Forelimb muscle (tissue), 1 donor: ENCODE measurements around the gene ACTN4. TPM values are rescaled to one million over a fixed set of nuclear protein-coding genes. Genes with fewer than 3 reads are reported as not detected.
"Not testable (repeated sequence)": the region's sequence is repeated elsewhere in the genome, so short reads cannot be mapped to it uniquely, and the experiment has no call there.

ENCODE experiments used
- DNase-seq: peaks from one replicate; pipeline ENCODE4 v3.0.0-alpha.2; 2013; ENCODE audit warnings: low read depth
- polyA plus RNA-seq: library from polyadenylated mRNA; unstranded; fragments of 120-200 nt; gene quantifications from one replicate; pipeline ENCODE4 v1.2.1, GENCODE V29; 2013; ENCODE audit not compliant: insufficient read length

The ACTN4 gene
- polyA plus RNA-seq, 1 donor = 177 TPM

DNA sequence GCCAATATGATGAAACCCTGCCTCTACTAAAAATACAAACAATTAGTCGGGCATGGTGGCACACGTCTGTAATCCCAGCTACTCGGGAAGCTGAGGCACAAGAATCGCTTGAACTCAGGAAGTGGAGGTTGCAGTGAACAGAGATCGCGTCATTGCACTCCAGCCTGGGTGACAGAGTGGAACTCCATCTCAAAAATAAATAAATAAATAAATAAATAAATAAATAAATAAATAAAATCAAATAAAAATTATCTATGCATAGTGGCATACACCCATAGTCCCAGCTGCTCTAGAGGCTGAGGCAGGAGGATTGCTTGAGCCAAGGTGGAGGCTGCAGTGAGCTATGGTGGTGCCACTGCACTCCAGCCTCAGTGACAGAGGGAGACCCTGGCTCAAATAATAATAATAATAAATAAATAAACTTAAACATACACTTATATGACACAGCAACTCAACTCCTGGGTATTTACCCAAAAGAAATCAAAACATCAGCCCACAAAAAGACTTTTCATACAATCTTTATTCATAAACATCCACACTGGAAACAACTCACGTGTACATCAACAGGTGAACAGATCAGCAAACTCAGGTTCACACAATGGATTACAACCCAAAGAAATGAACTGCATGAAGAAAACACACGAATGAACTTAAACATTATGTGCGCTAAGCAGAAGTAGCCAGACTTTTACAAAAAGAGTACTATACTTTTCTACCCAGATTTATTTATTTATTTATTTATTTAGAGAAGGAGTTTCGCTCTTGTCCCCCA is 119.0 kb downstream of the ACTN4 start:
- no peak for DNase-seq

GRCh38 chr19:38769635-38770211 is 122.3 kb downstream of the ACTN4 start:
- DNase-seq = peak; percentile 48

GRCh38 chr19:38770228-38770948 is 122.9 kb downstream of the ACTN4 start:
- not testable (repeated sequence) for DNase-seq

- DNase-seq = not testable (repeated sequence)
Measured at GRCh38 chr19:38770949-38771275, 123.5 kb downstream of the ACTN4 start.

GRCh38 chr19:38771569-38771968 is 124.1 kb downstream of the ACTN4 start:
- not testable (repeated sequence) for DNase-seq

- no peak for DNase-seq
Measured at GRCh38 chr19:38773469-38774177, 126.2 kb downstream of the ACTN4 start, which contains the start of gene LGALS7. Gene LGALS7, minus strand, starts transcription at chr19:38773517. Its CDS starts 25 bp downstream, at chr19:38773492.

GRCh38 chr19:38774181-38774950 is 126.9 kb downstream of the ACTN4 start:
- DNase-seq = no peak

DNA sequence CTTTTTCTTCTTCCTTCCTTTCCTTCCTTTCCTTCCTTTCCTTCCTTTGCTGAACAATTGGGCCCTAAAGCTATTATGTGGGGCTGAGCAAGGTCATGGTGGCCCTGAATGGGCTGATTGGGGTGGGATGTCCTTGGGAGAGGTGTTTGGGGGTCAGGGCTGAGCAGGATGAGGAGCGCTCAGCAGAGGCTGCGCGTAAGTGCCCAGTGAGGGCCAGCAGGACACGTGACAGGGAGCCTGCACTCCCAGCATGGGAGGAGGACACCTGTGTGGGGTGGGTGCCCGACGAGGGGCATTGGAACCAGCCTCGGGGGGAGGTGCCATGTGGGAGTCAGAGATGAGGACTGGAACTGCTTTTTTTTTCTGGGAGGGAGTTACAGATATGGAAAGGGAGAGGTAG is 131.3 kb downstream of the ACTN4 start:
- no peak for DNase-seq

DNA sequence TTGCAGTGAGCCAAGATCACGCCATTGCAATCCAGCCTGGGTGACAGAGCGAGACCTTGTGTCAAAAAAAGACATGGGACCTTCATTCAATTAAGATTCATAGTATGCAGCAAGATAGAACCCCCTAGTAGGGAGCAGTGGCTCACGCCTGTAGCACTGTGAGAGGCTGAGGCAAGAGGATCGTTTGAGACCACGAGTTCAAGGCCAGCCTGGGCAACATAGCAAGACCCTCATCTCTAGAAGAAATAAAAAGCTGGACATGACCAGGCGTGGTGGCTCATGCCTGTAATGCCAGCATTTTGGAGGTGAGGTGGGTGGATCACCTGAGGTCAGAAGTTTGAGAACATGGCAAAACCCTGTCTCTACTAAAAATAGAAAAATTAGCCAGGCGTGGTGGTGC is 133.0 kb downstream of the ACTN4 start:
- DNase-seq = no peak

- no peak for DNase-seq
Measured at GRCh38 chr19:38781058-38781457, 133.6 kb downstream of the ACTN4 start.

Other genes with a start within 250 kb of the ACTN4 start
- gene FAM98C, start 244.6 kb upstream of the ACTN4 start, polyA plus RNA-seq = 9.5 TPM
- 2.3 TPM for gene RASGRP4, start 221.4 kb upstream of the ACTN4 start, polyA plus RNA-seq
- 572 TPM for gene RYR1, start 214.0 kb upstream of the ACTN4 start, polyA plus RNA-seq
- 13.6 TPM for gene MAP4K1, start 29.7 kb upstream of the ACTN4 start, polyA plus RNA-seq
- gene EIF3K, start 28.5 kb upstream of the ACTN4 start, polyA plus RNA-seq = 363 TPM
- 0.92 TPM for gene CAPN12, start 96.8 kb downstream of the ACTN4 start, polyA plus RNA-seq
- gene LGALS7, start 125.9 kb downstream of the ACTN4 start, polyA plus RNA-seq = 0.42 TPM
- gene LGALS7B, start 141.6 kb downstream of the ACTN4 start, polyA plus RNA-seq = not detected
- 0.99 TPM for gene LGALS4, start 165.3 kb downstream of the ACTN4 start, polyA plus RNA-seq
- gene ECH1, start 184.1 kb downstream of the ACTN4 start, polyA plus RNA-seq = 118 TPM
- gene HNRNPL, start 202.3 kb downstream of the ACTN4 start, polyA plus RNA-seq = 226 TPM
- gene RINL, start 230.6 kb downstream of the ACTN4 start, polyA plus RNA-seq = 9.6 TPM